HCT116 (cell line): Measurements from ENCODE around the gene SERPINB5.

Experiments
- CTCF ChIP-seq, 3 experiments: fragments of 200-600 bp in 1 of 3; sonication (generic) in 1 of 3; IDR thresholded peaks in 2 of 3; conservative IDR thresholded peaks in 1 of 3; 2 replicates each; pipeline ENCODE4 v1.5.1; 2012 to 2017; ENCODE audit warnings: low read depth in 2 of 3, low read length in 2 of 3, antibody characterized with exemption in 1 of 3, borderline replicate concordance in 1 of 3, control low read depth in 1 of 3, mild to moderate bottlenecking in 1 of 3, mixed read lengths in 1 of 3, mixed run types in 1 of 3, moderate library complexity in 1 of 3; ENCODE audit not compliant: insufficient read depth in 1 of 3
- EZH2 ChIP-seq: fragments of 200-600 bp; sonication (generic); IDR thresholded peaks from 2 replicates; pipeline ENCODE4 v1.6.1; 2017; ENCODE audit warnings: antibody characterized with exemption, mixed run types
- YY1 ChIP-seq: IDR thresholded peaks from 2 replicates; pipeline ENCODE4 v1.6.1; 2011; ENCODE audit warnings: low read length, low read depth, moderate library complexity, mild to moderate bottlenecking; ENCODE audit not compliant: insufficient replicate concordance; ENCODE audit errors: extremely low read depth

- TF ChIP-seq YY1 = no peak
- no peak for TF ChIP-seq CTCF (IDR thresholded peaks at IDR 0.05 in 2 of 3, conservative IDR thresholded peaks at IDR 0.05 in 1 of 3; ENCODE audit: borderline replicate concordance in 1 of 3, insufficient read depth in 1 of 3, low read depth in 2 of 3, low read length in 2 of 3)
- no peak for TF ChIP-seq EZH2
Observed at GRCh38 chr18:63542069-63542468, 65.3 kb downstream of the SERPINB5 start, which contains the start of gene SERPINB12.
